Measurements from ENCODE around the gene PPP1R12C. TPM values are rescaled to one million over a fixed set of nuclear protein-coding genes. Genes with fewer than 3 reads are reported as not detected.

Gene PPP1R12C
- total and polyA plus RNA-seq, 7 donors, result 53.6 to 222 (median 139) TPM

DNA sequence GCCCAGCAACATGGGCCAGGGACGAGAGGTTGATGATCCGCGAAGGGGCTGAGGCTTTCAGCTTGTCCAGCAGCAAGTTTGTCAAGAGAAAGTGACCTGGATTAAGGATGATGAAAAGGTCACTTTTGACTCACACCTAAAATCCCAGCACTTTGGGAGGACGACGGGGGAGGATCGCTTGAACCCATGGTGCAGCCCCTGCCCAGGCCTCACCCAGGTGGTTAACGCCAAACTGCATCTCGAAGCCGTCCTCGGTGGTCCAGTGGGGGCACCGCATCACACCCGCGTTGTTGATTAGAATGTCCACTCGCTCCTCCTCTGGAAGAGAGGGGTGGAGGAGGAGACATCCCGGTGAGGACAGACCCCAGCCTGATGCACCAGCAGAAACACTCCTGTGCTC lies 69.0 kb downstream of the PPP1R12C start:
- H3K36me3 ChIP-seq, result peaks cover 26 to 93% (median 50%) of the 10 kb centered on the region in 4 donors
- no peaks in the 10 kb centered on the region for H3K27me3 ChIP-seq
- intact Hi-C loops (cut with DNase I), result no loop called here
- 97 to 98% methylated on average over 15 of the region's 15 CpGs for WGBS, 2 donors
- DNase-seq, result no peak
- H3K9me3 ChIP-seq, result no peaks in the 10 kb centered on the region
- TF ChIP-seq POLR2AphosphoS5 (IDR thresholded peaks at IDR 0.05), result no peak
- no peak for TF ChIP-seq EP300 (IDR thresholded peaks at IDR 0.05)
- no peak for TF ChIP-seq POLR2A (IDR thresholded peaks at IDR 0.05)
- TF ChIP-seq, protein P1, sequence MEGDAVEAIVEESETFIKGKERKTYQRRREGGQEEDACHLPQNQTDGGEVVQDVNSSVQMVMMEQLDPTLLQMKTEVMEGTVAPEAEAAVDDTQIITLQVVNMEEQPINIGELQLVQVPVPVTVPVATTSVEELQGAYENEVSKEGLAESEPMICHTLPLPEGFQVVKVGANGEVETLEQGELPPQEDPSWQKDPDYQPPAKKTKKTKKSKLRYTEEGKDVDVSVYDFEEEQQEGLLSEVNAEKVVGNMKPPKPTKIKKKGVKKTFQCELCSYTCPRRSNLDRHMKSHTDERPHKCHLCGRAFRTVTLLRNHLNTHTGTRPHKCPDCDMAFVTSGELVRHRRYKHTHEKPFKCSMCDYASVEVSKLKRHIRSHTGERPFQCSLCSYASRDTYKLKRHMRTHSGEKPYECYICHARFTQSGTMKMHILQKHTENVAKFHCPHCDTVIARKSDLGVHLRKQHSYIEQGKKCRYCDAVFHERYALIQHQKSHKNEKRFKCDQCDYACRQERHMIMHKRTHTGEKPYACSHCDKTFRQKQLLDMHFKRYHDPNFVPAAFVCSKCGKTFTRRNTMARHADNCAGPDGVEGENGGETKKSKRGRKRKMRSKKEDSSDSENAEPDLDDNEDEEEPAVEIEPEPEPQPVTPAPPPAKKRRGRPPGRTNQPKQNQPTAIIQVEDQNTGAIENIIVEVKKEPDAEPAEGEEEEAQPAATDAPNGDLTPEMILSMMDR (IDR thresholded peaks at IDR 0.05), result no peak
- no peak overlapping the region for H3K27ac ChIP-seq
- H3K4me3 ChIP-seq, result no peak overlapping the region
- no peaks in the 10 kb centered on the region for H3K4me1 ChIP-seq

DNA sequence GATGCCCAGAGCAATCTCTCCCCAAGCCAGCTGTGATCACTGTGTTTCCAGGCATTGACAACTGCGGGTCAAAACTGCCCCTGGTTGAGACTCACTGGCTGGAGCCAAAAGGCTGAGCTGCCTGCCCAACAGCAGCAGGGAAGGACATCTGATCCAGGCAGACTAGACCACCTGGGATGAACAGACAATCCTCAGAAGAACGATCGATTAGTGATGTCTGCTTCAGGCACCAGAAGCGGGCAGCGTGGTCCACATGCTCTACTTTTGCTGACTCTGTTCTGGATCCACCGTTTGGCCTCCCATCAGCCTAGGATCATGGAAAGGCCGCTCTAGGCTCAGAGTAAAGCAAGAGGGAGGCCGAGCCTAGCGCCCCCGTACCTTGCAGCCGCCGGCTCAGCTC lies 69.5 kb downstream of the PPP1R12C start:
- Histone ChIP-seq H3K27me3 (no peaks in the 10 kb centered on the region), H3K4me3 (no peak overlapping the region), H3K27ac (no peak overlapping the region), H3K9me3 (no peaks in the 10 kb centered on the region), H3K4me1 (no peaks in the 10 kb centered on the region), H3K36me3 (peaks cover 26 to 93% (median 48%) of the 10 kb centered on the region in 4 donors)
- intact Hi-C loops (cut with DNase I), result no loop called here
- 95 to 96% methylated on average over 12 of the region's 12 CpGs for WGBS, 2 donors
- no peak for TF ChIP-seq POLR2A (IDR thresholded peaks at IDR 0.05)
- no peak for TF ChIP-seq POLR2AphosphoS5 (IDR thresholded peaks at IDR 0.05)
- TF ChIP-seq, protein P1 (IDR thresholded peaks at IDR 0.05), result no peak
- DNase-seq, result no peak

DNA sequence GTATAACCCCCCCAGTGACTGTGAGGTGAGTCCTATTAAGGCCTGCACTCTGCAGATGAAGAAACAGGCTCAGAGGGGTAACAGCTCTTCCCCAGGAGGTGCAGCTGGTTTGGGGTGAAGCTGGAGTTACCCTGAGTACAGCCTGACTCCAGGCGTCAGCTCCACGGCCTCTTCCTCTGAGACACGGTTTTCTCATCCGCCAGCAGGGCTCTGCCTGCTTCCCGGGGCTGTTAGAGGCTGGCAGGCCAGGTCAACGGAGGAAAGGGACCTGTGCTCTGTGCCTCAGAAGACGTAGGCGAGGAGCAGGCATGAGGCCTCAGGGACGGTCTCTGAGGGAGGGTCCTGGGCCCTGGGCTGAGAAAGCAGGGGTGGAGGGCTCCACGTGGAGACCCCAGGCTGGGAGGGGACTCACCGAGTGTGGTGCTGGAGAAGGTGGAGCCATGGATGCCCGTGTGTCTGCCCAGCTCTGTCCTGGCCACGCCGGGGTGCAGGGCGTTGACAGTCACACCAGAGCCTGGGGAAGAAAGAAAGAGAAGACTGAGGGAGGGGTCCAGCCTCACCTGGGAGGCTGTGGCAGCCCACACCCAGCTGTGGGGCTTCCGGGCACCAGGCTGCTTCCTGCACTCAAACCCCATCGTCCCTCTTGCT lies 70.3 kb downstream of the PPP1R12C start:
- no peaks in the 10 kb centered on the region for H3K27me3 ChIP-seq
- TF ChIP-seq POLR2AphosphoS5 (IDR thresholded peaks at IDR 0.05), result no peak
- TF ChIP-seq EP300 (IDR thresholded peaks at IDR 0.05), result no peak
- TF ChIP-seq POLR2A (IDR thresholded peaks at IDR 0.05), result no peak
- TF ChIP-seq, protein P1 (IDR thresholded peaks at IDR 0.05), result no peak
- WGBS, 2 donors, result 94 to 95% methylated on average over 17 of the region's 17 CpGs
- H3K4me3 ChIP-seq, result no peak overlapping the region
- intact Hi-C loops (cut with DNase I), result no loop called here
- H3K36me3 ChIP-seq, result peaks cover 26 to 92% (median 46%) of the 10 kb centered on the region in 4 donors
- no peaks in the 10 kb centered on the region for H3K4me1 ChIP-seq
- H3K27ac ChIP-seq, result no peak overlapping the region
- DNase-seq, result no peak
- H3K9me3 ChIP-seq, result no peaks in the 10 kb centered on the region

DNA sequence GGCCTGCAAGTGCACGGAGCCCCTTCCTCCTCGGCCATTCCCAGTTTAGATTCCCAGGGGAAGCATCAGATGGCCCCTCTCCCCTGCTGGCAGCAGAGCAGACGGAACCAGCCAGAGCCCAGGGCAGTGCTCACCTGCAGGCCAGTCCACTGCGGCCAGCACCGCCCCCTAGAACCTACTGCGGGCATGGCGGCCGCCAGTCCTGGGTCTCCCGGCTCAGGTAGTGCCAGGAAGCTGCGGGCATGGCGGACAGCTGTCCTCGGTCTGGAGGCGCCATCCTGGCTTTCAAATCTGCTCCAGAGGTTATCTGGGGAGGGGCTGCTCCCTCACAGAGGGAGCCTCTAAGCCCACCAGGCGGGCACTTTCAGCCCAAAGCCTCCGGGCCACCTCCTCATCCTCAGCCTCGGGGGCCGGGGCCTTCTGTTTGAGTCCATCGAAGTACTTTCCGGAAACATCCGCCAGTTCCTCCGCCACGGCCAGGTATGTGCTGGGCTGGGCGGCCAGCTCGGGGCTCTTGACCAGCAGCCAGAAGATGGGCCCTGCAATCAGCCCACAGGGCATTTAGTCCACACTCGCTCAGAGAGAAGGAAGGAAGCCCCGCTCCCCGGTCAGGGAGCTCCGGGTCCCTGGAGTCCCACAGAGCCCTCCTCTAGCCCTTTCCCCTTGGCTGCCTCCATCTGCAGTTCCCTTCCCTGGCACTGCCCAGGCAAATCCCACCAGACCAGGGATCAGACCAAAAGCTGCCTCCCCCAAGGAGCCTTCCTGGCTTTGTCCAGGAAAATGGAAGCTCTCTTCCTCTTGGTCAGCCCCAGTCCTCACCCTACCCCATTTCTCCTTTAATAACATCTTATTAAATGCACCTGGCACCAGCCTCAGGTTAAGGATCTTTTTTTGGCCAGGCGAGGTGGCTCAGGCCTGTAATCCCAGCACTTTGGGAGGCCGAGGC lies 72.4 kb downstream of the PPP1R12C start:
- DNase-seq, result peak; percentile 57
- 95 to 96% methylated on average over 30 of the region's 30 CpGs for WGBS, 2 donors
- no peaks in the 10 kb centered on the region for H3K9me3 ChIP-seq
- H3K4me1 ChIP-seq, result no peaks in the 10 kb centered on the region
- intact Hi-C loops (cut with DNase I), result no loop called here
- H3K27me3 ChIP-seq, result no peaks in the 10 kb centered on the region
- peaks cover 26 to 84% (median 41%) of the 10 kb centered on the region in 4 donors for H3K36me3 ChIP-seq
- no peak overlapping the region for H3K27ac ChIP-seq
- no peak overlapping the region for H3K4me3 ChIP-seq
- TF ChIP-seq POLR2A (IDR thresholded peaks at IDR 0.05), result no peak
- TF ChIP-seq POLR2AphosphoS5 (IDR thresholded peaks at IDR 0.05), result no peak
- TF ChIP-seq, protein P1 (IDR thresholded peaks at IDR 0.05), result no peak
- no peak for TF ChIP-seq EP300 (IDR thresholded peaks at IDR 0.05)
